Mucosa of descending colon (tissue), 3 donors: ENCODE measurements around the gene FAM177A1. TPM values are rescaled to one million over a fixed set of nuclear protein-coding genes. Genes with fewer than 3 reads are reported as not detected.
A peak's percentile ranks its signal among the peaks of the same experiment; 100 is the strongest.

Experiments
- ATAC-seq: fragments of 200-7000 bp; cut with Tn5 transposase; one replicate; pipeline ENCODE4 v1.9.1; 2020; ENCODE audit warnings: mild to moderate bottlenecking, moderate library complexity
- DNase-seq, 3 donors: peaks; one replicate each; pipeline ENCODE4 v3.0.0-alpha.2; 2020
- H3K36me3 ChIP-seq: fragments of 200-600 bp; one replicate; pipeline ENCODE4 v1.8.0; 2021; ENCODE audit warnings: low read depth, mild to moderate bottlenecking
- H3K4me1 ChIP-seq: fragments of 200-600 bp; one replicate; pipeline ENCODE4 v1.8.0; 2021; ENCODE audit warnings: low read depth, mild to moderate bottlenecking
- H3K4me3 ChIP-seq: fragments of 200-600 bp; one replicate; pipeline ENCODE4 v1.8.0; 2021; ENCODE audit warnings: mild to moderate bottlenecking
- H3K9me3 ChIP-seq: fragments of 200-600 bp; one replicate; pipeline ENCODE4 v1.8.0; 2021; ENCODE audit warnings: mild to moderate bottlenecking
- CTCF ChIP-seq: fragments of 200-600 bp; IDR thresholded peaks from one replicate; pipeline ENCODE4 v1.8.0; 2022; ENCODE audit warnings: antibody characterized with exemption, mild to moderate bottlenecking
- intact Hi-C, 2 donors: fragments of 100-400 bp; cut with DNase I in 1 of 2; cut with micrococcal nuclease in 1 of 2; formaldehyde crosslinking; loops; one replicate each; pipeline versions ENCODE4 v1.11.0 to v1.11.1; 2022; cut with DNase I, micrococcal nuclease
- total RNA-seq, 3 donors: library from RNA; stranded (reverse); fragmentation: NEBNext Ultra II Directional in 2 of 3; extraction: Animal tissue kit (Norgen Biotek cat#: 25700) in 2 of 3; gene quantifications; one replicate each; pipeline versions ENCODE4 v1.2.1 to v1.2.4, GENCODE V29; 2021 to 2023
- donor health status: DM: no; HTN: no; CAD: no; lungs with moderate emphysema.
- donor health status: DM: no; HTN: no; CAD: no.
- donor health status: DM: no; HTN: yes; CAD: no.

The FAM177A1 gene
- total RNA-seq, 3 donors from 2014 or later, result 98.1 to 152 (median 142) TPM

- Histone ChIP-seq H3K4me1 (peaks cover 25% of the 10 kb centered on the region), H3K4me3 (peak within 1 kb of the TSS; percentile 31)
- TF ChIP-seq CTCF, result no peak
Measured at GRCh38 chr14:35121887-35122695, 76.0 kb downstream of the FAM177A1 start, which contains the start of the genes PPP2R3C and PRORP. Gene PPP2R3C (minus strand): TSS chr14:35121990. CDS start chr14:35121959, 31 bp downstream. Gene PRORP (plus strand): TSS chr14:35122552. CDS start chr14:35123246, 694 bp downstream.

GRCh38 chr14:35122696-35123387 lies 76.8 kb downstream of the FAM177A1 start:
- Histone ChIP-seq H3K4me3 (peak overlapping the region; percentile 31), H3K36me3 (no peaks in the 10 kb centered on the region), H3K4me1 (peaks cover 25% of the 10 kb centered on the region), H3K9me3 (no peaks in the 10 kb centered on the region)
- intact Hi-C loops, result loop anchor here in 1 of 2 donors (10.0 kb wide), 1 partner anchor 138 kb away; the partner anchor contains the start of gene SRP54
- ATAC-seq, result peak; percentile 37
- no peak for TF ChIP-seq CTCF
- peak in 2 of 3 donors; percentile 54 to 66 for DNase-seq

More at GRCh38 chr14:35121887-35122695, 76.0 kb downstream of the FAM177A1 start, which contains the start of the genes PPP2R3C and PRORP:
- intact Hi-C loops, result loop anchor here in 1 of 2 donors (10.0 kb wide), 1 partner anchor 137 kb away; the partner anchor contains the start of gene SRP54
- H3K36me3 ChIP-seq, result no peaks in the 10 kb centered on the region
- DNase-seq (peak; percentile 92 to 97 (median 93)), ATAC-seq (peak; percentile 92)
- H3K9me3 ChIP-seq, result no peaks in the 10 kb centered on the region

- ATAC-seq (no peak), DNase-seq (no peak)
- intact Hi-C loops, result loop anchor here in 1 of 2 donors (10.0 kb wide), 1 partner anchor 139 kb away; the partner anchor contains the start of gene SRP54
- no peak overlapping the region for H3K4me3 ChIP-seq
- no peaks in the 10 kb centered on the region for H3K36me3 ChIP-seq
- peaks cover 25% of the 10 kb centered on the region for H3K4me1 ChIP-seq
- H3K9me3 ChIP-seq, result no peaks in the 10 kb centered on the region
- no peak for TF ChIP-seq CTCF
Measured at GRCh38 chr14:35123388-35123703, 77.3 kb downstream of the FAM177A1 start.

- Histone ChIP-seq H3K4me1 (peaks cover 25% of the 10 kb centered on the region), H3K4me3 (no peak overlapping the region), H3K9me3 (no peaks in the 10 kb centered on the region), H3K36me3 (no peaks in the 10 kb centered on the region)
- no peak for DNase-seq
- ATAC-seq, result no peak
- intact Hi-C loops, result loop anchor here in 1 of 2 donors (10.0 kb wide), 1 partner anchor 139 kb away; the partner anchor contains the start of gene SRP54
- no peak for TF ChIP-seq CTCF
Measured at GRCh38 chr14:35124127-35124526, 78.1 kb downstream of the FAM177A1 start.

Other genes with a start within 250 kb of the FAM177A1 start
- gene BAZ1A, start 170.9 kb upstream of the FAM177A1 start, total RNA-seq, result 10 to 100 TPM; 30.6 to 30.9 (median 30.8) TPM
- 10 to 100 TPM; 32.9 to 45.6 (median 40.6) TPM for gene SRP54, start 63.3 kb upstream of the FAM177A1 start, total RNA-seq
- 10 to 100 TPM; 21.5 to 35.5 (median 23.0) TPM for gene PPP2R3C, start 75.7 kb downstream of the FAM177A1 start, total RNA-seq
- 10 to 100 TPM; 18.6 to 30.7 (median 27.5) TPM for gene PRORP, start 76.3 kb downstream of the FAM177A1 start, total RNA-seq
- gene PSMA6, start 246.1 kb downstream of the FAM177A1 start, total RNA-seq, result 100 to 1,000 TPM; 130 to 183 (median 159) TPM